Suprapubic skin (tissue), 4 donors: ENCODE measurements around the gene NOTCH4. TPM values are rescaled to one million over a fixed set of nuclear protein-coding genes. Genes with fewer than 3 reads are reported as not detected.

ENCODE experiments used
- DNase-seq, 2 donors: peaks; one replicate each; pipeline ENCODE4 v3.0.0-alpha.2; 2019; ENCODE audit warnings: low spot score in 2 of 2
- H3K27ac ChIP-seq: fragments of 200-600 bp; sonication (generic); one replicate; pipeline ENCODE4 v1.5.1; 2019
- H3K27me3 ChIP-seq: fragments of 200-600 bp; sonication (generic); one replicate; pipeline ENCODE4 v1.5.1; 2019
- H3K36me3 ChIP-seq: fragments of 200-600 bp; sonication (generic); one replicate; pipeline ENCODE4 v1.5.1; 2019
- H3K4me1 ChIP-seq: fragments of 200-600 bp; sonication (generic); one replicate; pipeline ENCODE4 v1.5.1; 2019
- H3K4me3 ChIP-seq: fragments of 200-600 bp; sonication (generic); one replicate; pipeline ENCODE4 v1.5.1; 2019; ENCODE audit warnings: mild to moderate bottlenecking
- H3K9me3 ChIP-seq: fragments of 200-600 bp; sonication (generic); one replicate; pipeline ENCODE4 v1.5.1; 2019
- EP300 ChIP-seq: sonication (generic); formaldehyde crosslinking; IDR thresholded peaks from one replicate; pipeline ENCODE4 v1.6.1; 2017; ENCODE audit warnings: antibody characterized with exemption
- POLR2A ChIP-seq, 2 donors: fragments of 450-650 bp; IDR thresholded peaks; one replicate each; pipeline ENCODE4 v1.6.1; 2017; ENCODE audit warnings: antibody characterized with exemption in 2 of 2, mild to moderate bottlenecking in 2 of 2, moderate library complexity in 2 of 2
- POLR2AphosphoS5 ChIP-seq, 3 donors: sonication (generic); formaldehyde crosslinking; IDR thresholded peaks; one replicate each; pipeline ENCODE4 v1.6.1; 2017; ENCODE audit warnings: antibody characterized with exemption in 3 of 3
- WGBS: methylation state at CpG from one replicate; pipeline ENCODE4 v1.1.5; 2018; 5-methylcytosine and 5-hydroxymethylcytosine counted together
- total RNA-seq, 4 donors: library from RNA; depleted of rRNA; stranded (reverse); fragments of >200 nt; gene quantifications; one replicate each; pipeline ENCODE4 v1.1.0, GENCODE V29; 2016
- TF ChIP-seq, protein P1 (sequence below), 2 donors: fragments of 200-600 bp in 1 of 2; fragments of 450-650 bp in 1 of 2; sonication (generic) in 1 of 2; IDR thresholded peaks; one replicate each; pipeline ENCODE4 v1.5.1; 2016 to 2019; ENCODE audit warnings: antibody characterized with exemption in 2 of 2, mild to moderate bottlenecking in 1 of 2, moderate library complexity in 1 of 2

Gene NOTCH4
- total RNA-seq, 4 donors from 2014 or later, result 5.3 to 22.0 (median 10.2) TPM

- peaks cover 22% of the 10 kb centered on the region for H3K4me1 ChIP-seq
- WGBS, result 96% methylated on average over 15 of the region's 17 CpGs
- no peaks in the 10 kb centered on the region for H3K27me3 ChIP-seq
- TF ChIP-seq POLR2AphosphoS5 (IDR thresholded peaks at IDR 0.05) (no peak), EP300 (no peak), POLR2A (IDR thresholded peaks at IDR 0.05) (no peak)
- TF ChIP-seq, protein P1, sequence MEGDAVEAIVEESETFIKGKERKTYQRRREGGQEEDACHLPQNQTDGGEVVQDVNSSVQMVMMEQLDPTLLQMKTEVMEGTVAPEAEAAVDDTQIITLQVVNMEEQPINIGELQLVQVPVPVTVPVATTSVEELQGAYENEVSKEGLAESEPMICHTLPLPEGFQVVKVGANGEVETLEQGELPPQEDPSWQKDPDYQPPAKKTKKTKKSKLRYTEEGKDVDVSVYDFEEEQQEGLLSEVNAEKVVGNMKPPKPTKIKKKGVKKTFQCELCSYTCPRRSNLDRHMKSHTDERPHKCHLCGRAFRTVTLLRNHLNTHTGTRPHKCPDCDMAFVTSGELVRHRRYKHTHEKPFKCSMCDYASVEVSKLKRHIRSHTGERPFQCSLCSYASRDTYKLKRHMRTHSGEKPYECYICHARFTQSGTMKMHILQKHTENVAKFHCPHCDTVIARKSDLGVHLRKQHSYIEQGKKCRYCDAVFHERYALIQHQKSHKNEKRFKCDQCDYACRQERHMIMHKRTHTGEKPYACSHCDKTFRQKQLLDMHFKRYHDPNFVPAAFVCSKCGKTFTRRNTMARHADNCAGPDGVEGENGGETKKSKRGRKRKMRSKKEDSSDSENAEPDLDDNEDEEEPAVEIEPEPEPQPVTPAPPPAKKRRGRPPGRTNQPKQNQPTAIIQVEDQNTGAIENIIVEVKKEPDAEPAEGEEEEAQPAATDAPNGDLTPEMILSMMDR (IDR thresholded peaks at IDR 0.05), result no peak
- H3K9me3 ChIP-seq, result no peaks in the 10 kb centered on the region
- no peak for DNase-seq
- H3K27ac ChIP-seq, result no peak overlapping the region
- H3K36me3 ChIP-seq, result no peaks in the 10 kb centered on the region
- H3K4me3 ChIP-seq, result no peak overlapping the region
These were observed 25.0 kb downstream of the NOTCH4 start for GRCh38 chr6:32198866-32199265.

GRCh38 chr6:32198345-32198696 is 25.5 kb downstream of the NOTCH4 start:
- Histone ChIP-seq H3K27ac (no peak overlapping the region), H3K4me3 (no peak overlapping the region), H3K9me3 (no peaks in the 10 kb centered on the region), H3K4me1 (peaks cover 26% of the 10 kb centered on the region), H3K27me3 (no peaks in the 10 kb centered on the region), H3K36me3 (no peaks in the 10 kb centered on the region)
- 55% methylated on average over 3 of the region's 3 CpGs for WGBS
- DNase-seq, result no peak
- TF ChIP-seq, protein P1 (IDR thresholded peaks at IDR 0.05), result no peak
- no peak for TF ChIP-seq POLR2A (IDR thresholded peaks at IDR 0.05)
- no peak for TF ChIP-seq EP300
- TF ChIP-seq POLR2AphosphoS5 (IDR thresholded peaks at IDR 0.05), result no peak

GRCh38 chr6:32196682-32197616 is 26.9 kb downstream of the NOTCH4 start:
- WGBS, result 33% methylated on average over 22 of the region's 28 CpGs
- no peak for DNase-seq

GRCh38 chr6:32195902-32196681 is 27.8 kb downstream of the NOTCH4 start:
- H3K4me1 ChIP-seq, result peaks cover 46% of the 10 kb centered on the region
- 3% methylated on average over 21 of the region's 58 CpGs for WGBS
- H3K27ac ChIP-seq, result peak overlapping the region; percentile 99
- H3K36me3 ChIP-seq, result no peaks in the 10 kb centered on the region
- H3K4me3 ChIP-seq, result peak overlapping the region; percentile 88
- no peaks in the 10 kb centered on the region for H3K27me3 ChIP-seq
- no peaks in the 10 kb centered on the region for H3K9me3 ChIP-seq
- TF ChIP-seq EP300 (no peak), POLR2AphosphoS5 (IDR thresholded peaks at IDR 0.05) (peak; percentile 85 to 97 (median 97)), POLR2A (IDR thresholded peaks at IDR 0.05) (peak; percentile 89 to 98)
- TF ChIP-seq, protein P1 (IDR thresholded peaks at IDR 0.05), result no peak
- peak; percentile 96 for DNase-seq

More at GRCh38 chr6:32196682-32197616, 26.9 kb downstream of the NOTCH4 start:
- Histone ChIP-seq H3K9me3 (no peaks in the 10 kb centered on the region), H3K27ac (peak overlapping the region; percentile 99), H3K4me1 (peaks cover 38% of the 10 kb centered on the region), H3K36me3 (no peaks in the 10 kb centered on the region), H3K27me3 (no peaks in the 10 kb centered on the region), H3K4me3 (peak overlapping the region; percentile 88)
- TF ChIP-seq POLR2A (IDR thresholded peaks at IDR 0.05) (peak in 1 of 2 donors; percentile 7), POLR2AphosphoS5 (IDR thresholded peaks at IDR 0.05) (no peak), EP300 (no peak)
- TF ChIP-seq, protein P1 (IDR thresholded peaks at IDR 0.05), result no peak

DNA sequence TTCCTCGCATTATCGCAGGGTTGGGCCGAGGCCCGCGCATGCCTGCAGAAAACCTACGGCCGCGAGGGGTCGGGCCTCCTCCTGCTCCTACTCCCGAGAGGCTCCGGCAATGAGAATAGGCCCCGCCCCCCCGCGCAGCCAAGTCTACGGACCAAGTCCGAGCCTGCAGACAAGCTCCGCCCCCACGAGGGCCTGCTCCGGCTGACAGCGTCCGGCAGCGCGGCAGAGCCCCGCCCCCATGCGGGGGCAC is 28.3 kb downstream of the NOTCH4 start:
- Histone ChIP-seq H3K36me3 (no peaks in the 10 kb centered on the region), H3K9me3 (no peaks in the 10 kb centered on the region), H3K4me3 (peak overlapping the region; percentile 88), H3K27me3 (no peaks in the 10 kb centered on the region), H3K4me1 (peaks cover 51% of the 10 kb centered on the region), H3K27ac (peak overlapping the region; percentile 99)
- no peak for TF ChIP-seq POLR2AphosphoS5 (IDR thresholded peaks at IDR 0.05)
- TF ChIP-seq, protein P1 (IDR thresholded peaks at IDR 0.05), result peak; percentile 5 to 75
- DNase-seq, result peak; percentile 100
- 0% methylated on average over 1 of the region's 25 CpGs for WGBS
